Body of pancreas (tissue), 4 donors: Measurements from ENCODE around the gene SLC38A1. TPM values are rescaled to one million over a fixed set of nuclear protein-coding genes. Genes with fewer than 3 reads are reported as not detected.
"Not testable (repeated sequence)": the region's sequence is repeated elsewhere in the genome, so short reads cannot be mapped to it uniquely, and the experiment has no call there.

Experiments
- ATAC-seq: fragments of 150-250 bp; one replicate; pipeline ENCODE4 v1.9.1; 2016
- DNase-seq, 4 donors: peaks; one replicate each; pipeline ENCODE4 v3.0.0-alpha.2; 2019
- H3K27ac ChIP-seq, 4 donors: fragments of 200-600 bp; sonication (generic); 1 replicate in 3 of 4; 2 replicates in 1 of 4; pipeline versions ENCODE4 v1.5.1 to v1.6.1; 2016 to 2019; ENCODE audit warnings: mild to moderate bottlenecking in 1 of 4, mixed read lengths in 1 of 4, moderate library complexity in 1 of 4
- H3K27me3 ChIP-seq, 2 donors: fragments of 200-600 bp; sonication (generic); one replicate each; pipeline ENCODE4 v1.6.0; 2016; ENCODE audit warnings: mild to moderate bottlenecking in 1 of 2
- H3K36me3 ChIP-seq, 2 donors: fragments of 200-600 bp; sonication (generic); replicated peaks in 1 of 2; 2 replicates each; pipeline ENCODE4 v1.5.1; 2016; ENCODE audit warnings: low read depth in 2 of 2; ENCODE audit not compliant: insufficient read depth in 1 of 2
- H3K4me1 ChIP-seq: fragments of 200-600 bp; sonication (generic); one replicate; pipeline ENCODE4 v1.6.0; 2016
- H3K4me3 ChIP-seq, 2 donors: fragments of 200-600 bp; sonication (generic); 1 replicate in 1 of 2; 2 replicates in 1 of 2; pipeline ENCODE4 v1.5.1; 2016 to 2019
- H3K9me3 ChIP-seq, 3 donors: fragments of 200-600 bp; sonication (generic); 1 replicate in 2 of 3; 2 replicates in 1 of 3; pipeline ENCODE4 v1.5.1; 2016
- CTCF ChIP-seq, 7 experiments: fragments of 450-650 bp in 4 of 7; fragments of 200-600 bp in 3 of 7; sonication (generic) in 3 of 7; IDR thresholded peaks; one replicate each; pipeline ENCODE4 v1.5.1; 2016 to 2019; ENCODE audit warnings: antibody characterized with exemption in 7 of 7
- POLR2A ChIP-seq, 3 donors: fragments of 450-650 bp; IDR thresholded peaks; one replicate each; pipeline ENCODE4 v1.6.1; 2016; ENCODE audit warnings: antibody characterized with exemption in 3 of 3, mild to moderate bottlenecking in 2 of 3
- WGBS, 2 donors: methylation state at CpG; one replicate each; pipeline ENCODE4 v1.1.5; 2017; 5-methylcytosine and 5-hydroxymethylcytosine counted together
- intact Hi-C: fragments of 100-400 bp; cut with DNase I; formaldehyde crosslinking; loops from one replicate; pipeline ENCODE4 v1.15.1; 2023
- total RNA-seq, 2 donors: library from RNA; depleted of rRNA; stranded (reverse); fragments of >200 nt; gene quantifications; one replicate each; pipeline ENCODE4 v1.1.0, GENCODE V29; 2016

Gene SLC38A1
- total RNA-seq, 2 donors from 2014 or later, result 18.5 to 38.4 TPM

DNA sequence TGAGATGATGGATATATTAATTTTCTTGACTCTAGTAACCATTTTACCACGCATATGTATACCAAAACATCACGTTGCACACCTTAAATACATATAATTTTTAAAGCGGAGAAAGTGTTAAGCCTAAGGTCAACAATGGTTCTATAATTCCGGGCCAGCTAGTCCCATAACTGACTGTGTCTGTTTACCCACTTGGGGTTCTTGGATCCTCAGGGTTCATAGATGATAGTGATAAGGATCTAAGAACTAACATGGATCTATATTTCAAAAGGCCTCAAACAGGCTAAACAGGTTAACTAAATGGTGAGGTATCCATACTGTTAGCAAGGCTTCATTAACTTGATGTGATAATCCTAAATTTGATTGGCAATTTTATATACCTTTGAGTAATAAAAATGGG lies 9.8 kb downstream of the SLC38A1 start:
- H3K27ac ChIP-seq, result no peak overlapping the region
- no peak for ATAC-seq

DNA sequence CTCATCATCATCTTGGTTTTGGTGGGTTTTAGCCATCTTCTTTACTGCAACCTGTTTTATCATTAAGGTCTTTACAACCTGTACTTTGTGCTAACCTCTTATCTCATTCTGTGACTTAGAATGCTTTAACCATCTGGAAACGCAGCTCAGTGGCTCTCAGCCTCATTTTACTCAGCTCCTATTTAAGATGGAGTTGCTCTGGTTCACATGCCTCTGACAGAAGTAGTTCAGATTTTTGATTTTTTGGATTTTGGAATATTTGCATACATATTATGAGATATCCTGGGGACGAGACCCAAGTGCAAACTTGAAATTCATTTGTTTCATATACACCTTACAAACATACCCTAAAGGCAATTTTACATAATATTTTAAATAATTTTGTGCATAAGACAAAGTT lies 10.7 kb downstream of the SLC38A1 start:
- Histone ChIP-seq H3K4me3 (no peak overlapping the region), H3K4me1 (peaks cover 34% of the 10 kb centered on the region), H3K36me3 (no peaks in the 10 kb centered on the region), H3K9me3 (no peaks in the 10 kb centered on the region), H3K27ac (no peak overlapping the region), H3K27me3 (no peaks in the 10 kb centered on the region)
- DNase-seq (no peak), ATAC-seq (no peak)
- TF ChIP-seq CTCF (IDR thresholded peaks at IDR 0.05) (no peak), POLR2A (IDR thresholded peaks at IDR 0.05) (no peak)
- 60 to 64% methylated on average over 2 of the region's 2 CpGs for WGBS, 2 donors
- intact Hi-C loops, result no loop called here

More for the DNA sequence above, 9.8 kb downstream of the SLC38A1 start:
- DNase-seq, result no peak
- Histone ChIP-seq H3K4me1 (peaks cover 43% of the 10 kb centered on the region), H3K27me3 (no peaks in the 10 kb centered on the region), H3K4me3 (no peak overlapping the region), H3K9me3 (no peaks in the 10 kb centered on the region), H3K36me3 (no peaks in the 10 kb centered on the region)
- 78 to 91% methylated on average over 4 of the region's 4 CpGs for WGBS, 2 donors
- intact Hi-C loops, result no loop called here
- TF ChIP-seq CTCF (IDR thresholded peaks at IDR 0.05), result no peak
- no peak for TF ChIP-seq POLR2A (IDR thresholded peaks at IDR 0.05)

GRCh38 chr12:46256942-46257341 lies 11.9 kb downstream of the SLC38A1 start:
- ATAC-seq, result no peak

DNA sequence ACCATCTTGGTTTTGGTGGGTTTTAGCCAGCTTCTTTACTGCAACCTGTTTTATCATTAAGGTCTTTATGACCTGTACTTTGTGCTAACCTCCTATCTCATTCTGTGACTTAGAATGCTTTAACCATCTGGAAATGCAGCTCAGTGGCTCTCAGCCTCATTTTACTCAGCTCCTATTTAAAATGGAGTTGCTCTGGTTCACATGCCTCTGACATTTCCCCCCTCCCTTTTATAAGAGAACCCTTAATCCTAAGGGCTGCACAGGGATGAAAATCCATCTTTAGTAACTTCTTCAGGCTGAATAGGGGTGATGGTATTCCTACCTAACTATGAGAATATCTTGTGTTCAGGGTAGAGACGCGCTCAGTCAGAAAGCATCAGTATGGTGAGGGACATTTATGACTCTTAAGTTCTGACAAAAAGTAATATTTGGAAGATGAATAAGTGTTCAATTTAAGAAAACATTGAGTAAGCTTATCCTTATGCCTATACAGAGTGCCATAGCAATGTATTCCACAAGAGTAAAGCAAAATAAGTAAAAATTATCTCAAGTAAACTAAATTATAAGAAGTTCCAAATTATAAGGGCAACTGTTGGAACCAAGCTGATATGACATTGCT lies 15.2 kb downstream of the SLC38A1 start:
- Histone ChIP-seq H3K9me3 (no peaks in the 10 kb centered on the region), H3K27me3 (no peaks in the 10 kb centered on the region), H3K27ac (no peak overlapping the region), H3K4me1 (peaks cover 7% of the 10 kb centered on the region), H3K36me3 (no peaks in the 10 kb centered on the region), H3K4me3 (no peak overlapping the region)
- no peak for DNase-seq
- 93 to 97% methylated on average over 2 of the region's 2 CpGs for WGBS, 2 donors
- ATAC-seq, result no peak
- intact Hi-C loops, result no loop called here
- TF ChIP-seq CTCF (IDR thresholded peaks at IDR 0.05), result no peak
- no peak for TF ChIP-seq POLR2A (IDR thresholded peaks at IDR 0.05)

More at GRCh38 chr12:46256942-46257341, 11.9 kb downstream of the SLC38A1 start:
- H3K27ac ChIP-seq, result no peak overlapping the region
- H3K4me1 ChIP-seq, result peaks cover 29% of the 10 kb centered on the region
- H3K9me3 ChIP-seq, result no peaks in the 10 kb centered on the region
- no peaks in the 10 kb centered on the region for H3K36me3 ChIP-seq
- H3K4me3 ChIP-seq, result no peak overlapping the region
- 87% methylated on average over 3 of the region's 3 CpGs for WGBS, 2 donors
- DNase-seq, result no peak
- H3K27me3 ChIP-seq, result no peaks in the 10 kb centered on the region
- intact Hi-C loops, result no loop called here
- no peak for TF ChIP-seq CTCF (IDR thresholded peaks at IDR 0.05)
- TF ChIP-seq POLR2A (IDR thresholded peaks at IDR 0.05), result no peak

DNA sequence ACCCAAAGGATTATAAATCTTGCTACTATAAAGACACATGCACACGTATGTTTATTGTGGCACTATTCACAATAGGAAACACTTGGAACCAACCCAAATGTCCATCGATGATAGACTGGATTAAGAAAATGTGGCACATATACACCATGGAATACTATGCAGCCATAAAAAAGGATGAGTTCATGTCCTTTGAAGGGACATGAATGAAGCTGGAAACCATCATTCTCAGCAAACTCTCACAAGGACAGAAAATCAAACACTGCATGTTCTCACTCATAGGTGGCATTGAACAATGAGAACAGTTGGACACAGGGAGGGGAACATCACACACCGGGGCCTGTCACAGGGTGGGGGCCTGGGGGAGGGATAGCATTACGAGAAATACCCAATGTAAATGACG lies 16.8 kb downstream of the SLC38A1 start:
- H3K27ac ChIP-seq, H3K4me1 ChIP-seq, ATAC-seq, intact Hi-C loops, H3K36me3 ChIP-seq, DNase-seq, H3K9me3 ChIP-seq, H3K27me3 ChIP-seq, H3K4me3 ChIP-seq: not testable (repeated sequence)
- 94 to 96% methylated on average over 5 of the region's 5 CpGs for WGBS, 2 donors

DNA sequence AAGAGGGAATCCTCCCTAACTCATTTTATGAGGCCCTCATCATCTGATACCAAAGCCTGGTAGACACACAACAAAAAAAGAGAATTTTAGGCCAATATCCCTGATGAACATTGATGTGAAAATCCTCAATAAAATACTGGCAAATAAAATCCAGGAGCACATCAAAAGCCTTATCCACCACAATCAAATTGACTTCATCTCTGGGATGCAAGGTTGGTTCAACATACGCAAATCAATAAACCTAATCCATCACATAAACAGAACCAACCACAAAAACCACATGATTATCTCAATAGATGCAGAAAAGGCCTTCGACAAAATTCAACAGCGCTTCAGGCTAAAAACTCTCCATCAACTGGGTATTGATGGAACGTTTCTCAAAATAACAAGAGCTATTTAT lies 18.9 kb downstream of the SLC38A1 start:
- H3K27me3 ChIP-seq, H3K4me1 ChIP-seq, H3K27ac ChIP-seq, ATAC-seq, H3K36me3 ChIP-seq, DNase-seq, intact Hi-C loops, H3K4me3 ChIP-seq, H3K9me3 ChIP-seq: not testable (repeated sequence)
- 81 to 96% methylated on average over 4 of the region's 4 CpGs for WGBS, 2 donors
